Adrenal gland (tissue), 12 donors: ENCODE data around the gene MDFI. TPM values are rescaled to one million over a fixed set of nuclear protein-coding genes. Genes with fewer than 3 reads are reported as not detected.

Experiments
- DNase-seq, 7 donors: peaks; one replicate each; pipeline ENCODE4 v3.0.0-alpha.2; 2019 to 2020
- H3K27ac ChIP-seq, 5 donors: fragments of 200-600 bp; sonication (generic) in 4 of 5; 1 replicate in 3 of 5; 2 replicates in 2 of 5; pipeline versions ENCODE4 v1.5.1 to v1.8.0; 2016 to 2020; ENCODE audit warnings: mild to moderate bottlenecking in 1 of 5
- H3K27me3 ChIP-seq: fragments of 200-600 bp; 2 replicates; pipeline ENCODE4 v1.8.0; 2021
- H3K36me3 ChIP-seq, 2 donors: fragments of 200-600 bp; replicated peaks in 1 of 2; 1 replicate in 1 of 2; 2 replicates in 1 of 2; pipeline versions ENCODE4 v1.5.1 to v1.8.0; 2018 to 2022
- H3K4me1 ChIP-seq, 2 donors: fragments of 200-600 bp; replicated peaks in 1 of 2; 1 replicate in 1 of 2; 2 replicates in 1 of 2; pipeline versions ENCODE4 v1.5.1 to v1.8.0; 2018 to 2021
- H3K4me3 ChIP-seq, 4 donors: fragments of 200-600 bp; sonication (generic) in 3 of 4; one replicate each; pipeline ENCODE4 v1.5.1; 2016 to 2018
- H3K9me3 ChIP-seq, 3 donors: fragments of 200-600 bp; sonication (generic) in 1 of 3; replicated peaks in 1 of 3; 1 replicate in 2 of 3; 2 replicates in 1 of 3; pipeline versions ENCODE4 v1.5.1 to v1.8.0; 2016 to 2021
- POLR2A ChIP-seq, 2 donors: fragments of 450-650 bp; IDR thresholded peaks; one replicate each; pipeline ENCODE4 v1.6.1; 2017; ENCODE audit warnings: antibody characterized with exemption in 2 of 2, mild to moderate bottlenecking in 2 of 2, moderate library complexity in 1 of 2
- WGBS, 4 donors: extraction: QIAGEN DNeasy Blood & Tissue Kit in 2 of 4; methylation state at CpG; one replicate each; pipeline versions ENCODE4 v1.1.5 to v1.1.7; 2013 to 2017; 5-methylcytosine and 5-hydroxymethylcytosine counted together
- intact Hi-C, 2 donors: fragments of 100-400 bp; cut with DNase I; formaldehyde crosslinking; loops; one replicate each; pipeline versions ENCODE4 v1.14.1 to v1.15.0; 2022 to 2023
- polyA plus RNA-seq, 3 donors: library from polyadenylated mRNA; stranded (reverse); fragments of 200-250 nt in 2 of 3; fragments of 350-450 nt in 1 of 3; fragmentation: Illumina TruSeq in 1 of 3; extraction: RNeasy Lipid Tissue Mini Kit (QIAGEN cat#74804) in 1 of 3; gene quantifications; one replicate each; pipeline ENCODE4 v1.2.3, GENCODE V29; 2013 to 2014
- total RNA-seq, 9 donors: library from RNA; depleted of rRNA in 4 of 9; stranded (reverse); fragments of >200 nt in 4 of 9; fragments of 120-200 nt in 1 of 9; fragmentation: NEBNext Ultra II Directional in 1 of 9; extraction: Animal tissue kit (Norgen Biotek cat#: 25700) in 1 of 9; gene quantifications; one replicate each; pipeline versions ENCODE4 v1.1.0 to v1.2.4, GENCODE V29; 2013 to 2023
- TF ChIP-seq, protein P1 (sequence below), 6 experiments: fragments of 450-650 bp in 4 of 6; fragments of 200-600 bp in 2 of 6; sonication (generic) in 1 of 6; IDR thresholded peaks; 1 replicate in 5 of 6; 2 replicates in 1 of 6; pipeline versions ENCODE4 v1.5.1 to v1.8.0; 2016 to 2021; ENCODE audit warnings: antibody characterized with exemption in 6 of 6, mild to moderate bottlenecking in 2 of 6, moderate library complexity in 1 of 6
- donor health status: healthy with polysubstance abuse.
- donor health status: Bipolar disorder and iron deficiency.
- donor health status: DM: yes; HTN: yes; CAD: no.
- donor health status: DM: no; HTN: no; CAD: no.
- donor health status: DM: no; HTN: no; CAD: no.
- donor health status: DM: yes; HTN: yes; CAD: no.

MDFI gene
- total and polyA plus RNA-seq, 12 donors, result 0.44 to 26.6 (median 11.7) TPM

DNA sequence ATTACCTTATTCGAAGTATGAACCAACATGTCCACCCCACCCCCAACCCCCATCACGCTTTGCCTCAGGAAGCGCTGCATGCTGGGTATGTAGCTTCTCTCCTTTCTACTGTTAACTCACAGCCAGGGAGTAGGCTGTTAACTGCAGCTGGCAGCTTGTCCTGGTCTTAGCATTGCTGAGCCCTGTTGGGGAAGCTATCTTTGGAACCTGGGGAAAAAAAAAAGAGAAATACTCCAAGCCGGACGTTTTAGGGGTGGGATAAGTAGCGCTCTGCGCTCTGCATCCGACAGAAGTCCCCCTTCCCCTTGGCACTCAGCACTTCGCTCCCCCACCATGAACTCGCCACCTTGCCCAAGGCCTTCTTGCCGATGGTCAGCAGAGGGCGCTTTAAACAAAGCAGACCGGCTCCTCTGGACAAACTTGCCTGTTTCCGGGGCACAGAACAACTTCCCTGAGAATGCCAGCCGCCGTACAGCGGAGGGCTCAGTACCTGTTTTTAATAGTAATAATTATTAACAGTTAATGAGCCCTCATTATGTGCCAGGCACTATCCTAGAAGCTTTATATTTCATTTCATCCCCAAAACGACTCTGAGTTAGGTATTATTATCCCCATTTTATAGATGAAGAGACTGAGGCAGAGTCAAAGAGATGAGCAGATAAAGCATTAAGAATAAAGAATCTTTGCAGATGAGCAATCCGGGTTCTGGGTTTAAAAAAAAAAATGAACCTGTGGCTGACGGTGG is 35.2 kb upstream of the MDFI start:
- DNase-seq, result peak; percentile 78 to 90 (median 81)
- H3K4me3 ChIP-seq, result peak overlapping the region in 1 of 4 donors; percentile 33
- H3K36me3 ChIP-seq, result no peaks in the 10 kb centered on the region

DNA sequence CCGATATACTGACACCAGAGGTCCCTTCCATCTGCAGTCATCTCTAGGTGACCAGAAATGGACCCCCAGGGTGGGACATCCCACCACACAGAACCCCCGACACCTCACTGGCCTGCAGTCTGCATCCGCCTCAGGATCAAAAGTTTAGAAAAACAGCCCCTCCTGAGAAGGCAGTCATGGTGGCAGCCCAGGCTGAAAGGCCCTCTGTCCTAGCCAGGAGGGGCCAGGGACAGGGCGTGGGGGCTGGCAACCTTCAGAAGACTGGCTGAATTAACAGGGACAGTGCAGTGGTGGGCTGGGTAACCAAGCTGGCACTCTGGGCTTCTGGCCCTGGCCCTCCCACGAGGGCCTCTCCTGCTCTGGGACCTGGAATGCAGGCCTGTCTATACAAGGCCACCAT is 34.3 kb upstream of the MDFI start:
- Histone ChIP-seq H3K9me3 (no peaks in the 10 kb centered on the region), H3K27ac (no peak overlapping the region), H3K4me1 (peaks cover 0 to 10% of the 10 kb centered on the region in 2 donors), H3K4me3 (no peak overlapping the region), H3K27me3 (no peaks in the 10 kb centered on the region), H3K36me3 (no peaks in the 10 kb centered on the region)
- no peak for DNase-seq
- TF ChIP-seq, protein P1, sequence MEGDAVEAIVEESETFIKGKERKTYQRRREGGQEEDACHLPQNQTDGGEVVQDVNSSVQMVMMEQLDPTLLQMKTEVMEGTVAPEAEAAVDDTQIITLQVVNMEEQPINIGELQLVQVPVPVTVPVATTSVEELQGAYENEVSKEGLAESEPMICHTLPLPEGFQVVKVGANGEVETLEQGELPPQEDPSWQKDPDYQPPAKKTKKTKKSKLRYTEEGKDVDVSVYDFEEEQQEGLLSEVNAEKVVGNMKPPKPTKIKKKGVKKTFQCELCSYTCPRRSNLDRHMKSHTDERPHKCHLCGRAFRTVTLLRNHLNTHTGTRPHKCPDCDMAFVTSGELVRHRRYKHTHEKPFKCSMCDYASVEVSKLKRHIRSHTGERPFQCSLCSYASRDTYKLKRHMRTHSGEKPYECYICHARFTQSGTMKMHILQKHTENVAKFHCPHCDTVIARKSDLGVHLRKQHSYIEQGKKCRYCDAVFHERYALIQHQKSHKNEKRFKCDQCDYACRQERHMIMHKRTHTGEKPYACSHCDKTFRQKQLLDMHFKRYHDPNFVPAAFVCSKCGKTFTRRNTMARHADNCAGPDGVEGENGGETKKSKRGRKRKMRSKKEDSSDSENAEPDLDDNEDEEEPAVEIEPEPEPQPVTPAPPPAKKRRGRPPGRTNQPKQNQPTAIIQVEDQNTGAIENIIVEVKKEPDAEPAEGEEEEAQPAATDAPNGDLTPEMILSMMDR (IDR thresholded peaks at IDR 0.05), result no peak
- no peak for TF ChIP-seq POLR2A (IDR thresholded peaks at IDR 0.05)
- WGBS, 4 donors, result 40 to 71% (median 66%) methylated on average over 3 to 5 of the region's 5 CpGs
- intact Hi-C loops, result loop anchor here in 1 of 2 donors (5.0 to 10.0 kb wide), 2 partner anchors 171 to 237 kb away; partner anchors contain the start of gene FRS3

More for the DNA sequence above, 35.2 kb upstream of the MDFI start:
- intact Hi-C loops, result loop anchor here (2.0 to 10.0 kb wide), 3 partner anchors 80 to 236 kb away; partner anchors contain the start of gene FRS3 (in 1 of the 2)
- H3K9me3 ChIP-seq, result no peaks in the 10 kb centered on the region
- 5 to 9% (median 5%) methylated on average over 11 to 20 of the region's 20 CpGs for WGBS, 4 donors
- TF ChIP-seq, protein P1 (IDR thresholded peaks at IDR 0.05), result peak; percentile 72 to 92 (median 88)
- no peak for TF ChIP-seq POLR2A (IDR thresholded peaks at IDR 0.05)
- no peak overlapping the region for H3K27ac ChIP-seq
- H3K4me1 ChIP-seq, result peaks cover 0 to 10% of the 10 kb centered on the region in 2 donors
- H3K27me3 ChIP-seq, result no peaks in the 10 kb centered on the region

DNA sequence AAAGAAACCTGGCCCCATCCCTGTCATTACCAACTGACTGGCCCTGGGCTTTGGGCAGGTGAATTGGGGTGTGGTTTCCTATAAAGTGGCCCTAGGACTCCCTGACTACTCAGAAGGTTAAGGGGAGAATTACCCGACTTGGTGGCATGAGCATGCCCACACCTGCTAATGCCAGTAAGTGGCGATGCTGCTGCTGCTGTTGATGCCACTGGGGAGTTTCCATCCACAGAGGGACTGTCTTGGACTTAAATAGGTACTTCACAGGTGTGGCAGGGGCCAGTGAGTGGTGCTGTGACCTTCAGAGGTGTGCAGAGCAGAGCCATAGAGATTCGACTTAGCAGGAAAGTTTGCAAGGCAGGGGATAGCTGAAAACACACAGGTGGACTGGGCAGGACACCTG is 32.6 kb upstream of the MDFI start:
- no peak for DNase-seq
- H3K36me3 ChIP-seq, result no peaks in the 10 kb centered on the region
- H3K27ac ChIP-seq, result no peak overlapping the region
- intact Hi-C loops, result loop anchor here in 1 of 2 donors (10.0 kb wide), 1 partner anchor 169 kb away; the partner anchor contains the start of gene FRS3
- TF ChIP-seq, protein P1 (IDR thresholded peaks at IDR 0.05), result no peak
- TF ChIP-seq POLR2A (IDR thresholded peaks at IDR 0.05), result no peak
- no peaks in the 10 kb centered on the region for H3K9me3 ChIP-seq
- H3K27me3 ChIP-seq, result no peaks in the 10 kb centered on the region
- no peak overlapping the region for H3K4me3 ChIP-seq
- 63 to 85% (median 70%) methylated on average over 3 of the region's 3 CpGs for WGBS, 4 donors
- peaks cover 0 to 10% of the 10 kb centered on the region in 2 donors for H3K4me1 ChIP-seq

DNA sequence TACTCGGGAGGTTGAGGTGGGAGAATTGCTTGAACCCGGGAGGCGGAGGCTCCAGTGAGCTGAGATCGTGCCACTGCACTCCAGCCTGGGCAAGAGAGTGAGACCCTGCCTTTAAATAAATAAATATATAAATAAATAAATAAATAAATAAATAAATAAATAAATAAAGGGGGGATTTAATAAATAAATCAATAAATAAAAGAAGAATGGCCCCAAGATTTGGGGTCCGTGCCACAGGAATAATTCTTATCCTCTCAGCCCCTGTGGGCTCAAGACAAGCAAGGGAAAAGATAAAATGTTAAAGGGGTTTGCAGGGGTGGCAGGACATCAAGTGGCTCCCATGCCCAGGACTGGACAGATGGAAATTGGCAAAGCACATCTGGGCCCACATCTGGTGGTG is 31.2 kb upstream of the MDFI start:
- intact Hi-C loops, result loop anchor here in 1 of 2 donors (10.0 kb wide), 1 partner anchor 168 kb away; the partner anchor contains the start of gene FRS3
- Histone ChIP-seq H3K4me3 (no peak overlapping the region), H3K9me3 (no peaks in the 10 kb centered on the region), H3K4me1 (peaks cover 0 to 10% of the 10 kb centered on the region in 2 donors), H3K36me3 (no peaks in the 10 kb centered on the region), H3K27ac (no peak overlapping the region), H3K27me3 (no peaks in the 10 kb centered on the region)
- TF ChIP-seq POLR2A (IDR thresholded peaks at IDR 0.05), result no peak
- 86 to 91% (median 88%) methylated on average over 5 of the region's 5 CpGs for WGBS, 4 donors
- DNase-seq, result no peak
